K562 (cell line): ENCODE results near the gene HRCT1. TPM values are rescaled to one million over a fixed set of nuclear protein-coding genes. Genes with fewer than 3 reads are reported as not detected.

Experiments
- ARNT ChIP-seq, 2 experiments: fragments of 450-650 bp; IDR thresholded peaks; 2 replicates each; pipeline ENCODE4 v1.6.1; 2016; ENCODE audit warnings: mild to moderate bottlenecking in 1 of 2
- BRD9 ChIP-seq: fragments of 450-650 bp; IDR thresholded peaks from 2 replicates; pipeline ENCODE4 v1.6.1; 2018; ENCODE audit warnings: low read depth; ENCODE audit not compliant: partially characterized antibody
- ELF1 ChIP-seq: fragments of 200-800 bp; sonication (Bioruptor generic); IDR thresholded peaks from 2 replicates; pipeline ENCODE4 v1.6.1; 2016; ENCODE audit warnings: missing genetic modification characterization, missing compliant biosample characterization
- FOS ChIP-seq: IDR thresholded peaks from 3 replicates; pipeline ENCODE4 v1.6.1; 2011; ENCODE audit not compliant: insufficient read length; ENCODE audit errors: extremely low read depth
- KDM1A ChIP-seq, 2 experiments: fragments of 450-650 bp; IDR thresholded peaks; 2 replicates each; pipeline ENCODE4 v1.6.1; 2016; ENCODE audit warnings: mild to moderate bottlenecking in 2 of 2
- KLF16 ChIP-seq: IDR thresholded peaks from 2 replicates; pipeline ENCODE4 v1.6.1; 2016; ENCODE audit warnings: antibody characterized with exemption
- NEUROD1 ChIP-seq: fragments of 150-350 bp; IDR thresholded peaks from 2 replicates; pipeline ENCODE4 v1.6.1; 2014; ENCODE audit warnings: borderline replicate concordance, low read length, low read depth; ENCODE audit not compliant: partially characterized antibody
- NRF1 ChIP-seq, 2 experiments: fragments of 450-650 bp; IDR thresholded peaks in 1 of 2; conservative IDR thresholded peaks in 1 of 2; 2 replicates each; pipeline ENCODE4 v1.6.1; 2014; ENCODE audit warnings: mild to moderate bottlenecking in 2 of 2
- TBP ChIP-seq: optimal IDR thresholded peaks from 2 replicates; pipeline ENCODE3; 2011; ENCODE audit warnings: low read depth, low read length, improper control_type of control experiment
- YY1 ChIP-seq, 3 experiments: IDR thresholded peaks; 2 replicates each; pipeline ENCODE4 v1.6.1; 2011; ENCODE audit warnings: low read length in 2 of 3, mild to moderate bottlenecking in 2 of 3, moderate library complexity in 2 of 3, borderline replicate concordance in 1 of 3, control low read depth in 1 of 3, low read depth in 1 of 3; ENCODE audit not compliant: insufficient read depth in 3 of 3, insufficient replicate concordance in 2 of 3, control insufficient read depth in 1 of 3, insufficient read length in 1 of 3; ENCODE audit errors: extremely low read depth in 1 of 3
- ZNF384 ChIP-seq: IDR thresholded peaks from 2 replicates; pipeline ENCODE4 v1.6.1; 2012; ENCODE audit warnings: low read depth, low read length, improper control_type of control experiment
- polyA plus RNA-seq, 8 experiments: library from polyadenylated mRNA; depleted of rRNA in 4 of 8; stranded (reverse) in 5 of 8; unstranded in 3 of 8; fragments of >200 nt; fragmentation: Nextera tagmentation in 2 of 8; fragmentation: Illumina TruSeq in 1 of 8; extraction: Ambion mirVana in 2 of 8; extraction: Trizol in 1 of 8; gene quantifications; 2 replicates each; pipeline versions ENCODE4 v1.2.1 to v1.2.3, GENCODE V29; 2011 to 2014; ENCODE audit warnings: inconsistent platforms in 1 of 8, missing spikeins in 1 of 8
- total RNA-seq, 7 experiments: library from RNA; depleted of rRNA in 6 of 7; stranded (reverse); fragments of >200 nt in 6 of 7; fragmentation: Illumina TruSeq in 2 of 7; extraction: Trizol in 2 of 7; gene quantifications; 2 replicates each; pipeline versions ENCODE4 v1.2.1 to v1.2.3, GENCODE V29; 2011 to 2021; ENCODE audit warnings: low replicate concordance in 1 of 7
- TF ChIP-seq, protein P1 (sequence below): sonication (generic); formaldehyde crosslinking; IDR thresholded peaks from 2 replicates; pipeline ENCODE4 v1.8.0; 2022; ENCODE audit warnings: missing genetic modification reagents, mild to moderate bottlenecking, borderline replicate concordance
- TF ChIP-seq, protein P2 (sequence below), 2 experiments: IDR thresholded peaks; 2 replicates each; pipeline ENCODE4 v1.6.1; 2012; ENCODE audit warnings: improper control_type of control experiment in 2 of 2, low read depth in 2 of 2, low read length in 2 of 2, borderline replicate concordance in 1 of 2

Gene HRCT1
- total and polyA plus RNA-seq, 9 of the 15 experiments (the other 6 are each of a cell fraction or from before 2014, with no cell fraction given), result 0.40 TPM; not detected in 8

DNA sequence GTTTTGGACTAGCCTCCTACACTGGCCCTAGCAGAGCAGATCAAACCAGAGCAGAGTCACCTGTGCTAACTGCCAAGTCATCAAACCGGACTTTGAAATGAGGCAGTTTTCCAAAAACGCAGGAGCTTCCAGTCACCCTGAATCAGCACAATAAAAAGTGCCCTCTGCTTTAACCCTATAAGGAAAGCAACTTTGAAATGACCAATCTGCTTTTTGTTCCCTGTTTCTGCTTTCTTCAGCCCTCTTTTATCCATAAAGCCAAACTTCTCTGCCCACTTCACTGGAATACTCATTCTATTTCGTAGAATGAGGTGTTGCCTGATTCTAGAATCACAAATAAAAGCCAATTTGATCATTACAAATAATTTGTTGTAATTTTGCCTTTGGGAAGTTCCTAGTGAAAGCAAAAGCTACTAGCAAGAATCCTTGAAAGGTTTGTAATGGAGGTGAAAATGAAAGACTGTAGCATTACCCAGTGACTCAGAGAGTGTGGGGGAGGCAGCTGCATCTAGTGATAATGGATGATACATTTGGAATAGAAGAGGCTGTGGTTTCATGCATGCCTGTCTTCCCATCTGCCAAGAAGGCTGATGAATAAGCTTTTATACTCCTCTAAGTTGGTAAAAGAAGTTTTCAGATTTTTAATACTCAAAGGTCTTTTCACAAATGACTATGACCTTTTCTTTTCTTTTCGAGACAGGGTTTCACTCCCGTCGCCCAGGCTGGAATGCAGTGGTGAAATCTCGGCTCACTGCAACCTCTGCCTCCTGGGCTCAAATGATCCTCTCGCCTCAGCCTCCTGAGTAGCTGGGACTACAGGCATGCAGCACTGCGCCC is 18.1 kb downstream of the HRCT1 start (continued):
- TF ChIP-seq, protein P1, sequence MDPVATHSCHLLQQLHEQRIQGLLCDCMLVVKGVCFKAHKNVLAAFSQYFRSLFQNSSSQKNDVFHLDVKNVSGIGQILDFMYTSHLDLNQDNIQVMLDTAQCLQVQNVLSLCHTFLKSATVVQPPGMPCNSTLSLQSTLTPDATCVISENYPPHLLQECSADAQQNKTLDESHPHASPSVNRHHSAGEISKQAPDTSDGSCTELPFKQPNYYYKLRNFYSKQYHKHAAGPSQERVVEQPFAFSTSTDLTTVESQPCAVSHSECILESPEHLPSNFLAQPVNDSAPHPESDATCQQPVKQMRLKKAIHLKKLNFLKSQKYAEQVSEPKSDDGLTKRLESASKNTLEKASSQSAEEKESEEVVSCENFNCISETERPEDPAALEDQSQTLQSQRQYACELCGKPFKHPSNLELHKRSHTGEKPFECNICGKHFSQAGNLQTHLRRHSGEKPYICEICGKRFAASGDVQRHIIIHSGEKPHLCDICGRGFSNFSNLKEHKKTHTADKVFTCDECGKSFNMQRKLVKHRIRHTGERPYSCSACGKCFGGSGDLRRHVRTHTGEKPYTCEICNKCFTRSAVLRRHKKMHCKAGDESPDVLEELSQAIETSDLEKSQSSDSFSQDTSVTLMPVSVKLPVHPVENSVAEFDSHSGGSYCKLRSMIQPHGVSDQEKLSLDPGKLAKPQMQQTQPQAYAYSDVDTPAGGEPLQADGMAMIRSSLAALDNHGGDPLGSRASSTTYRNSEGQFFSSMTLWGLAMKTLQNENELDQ (CRISPR knock-in tag), result no peak
- no peak for TF ChIP-seq ZNF384
- peak in 1 of 3 experiments; percentile 87 for TF ChIP-seq YY1 (IDR thresholded peaks at IDR 0.05; ENCODE audit: borderline replicate concordance in 1 of 3, control insufficient read depth in 1 of 3, extremely low read depth in 1 of 3, insufficient read depth in 3 of 3, insufficient read length in 1 of 3, insufficient replicate concordance in 2 of 3, low read depth in 1 of 3, low read length in 2 of 3)
- 0 out of 2 replicates have a peak, but pooled peaks have one; percentile 20 for TF ChIP-seq ELF1
- TF ChIP-seq ARNT (IDR thresholded peaks at IDR 0.05), result peak in 1 of 2 experiments; percentile 43; a peak in 1 of 4 replicates
- TF ChIP-seq FOS, result peak; percentile 60
- peak; percentile 73 for TF ChIP-seq BRD9
- peak; percentile 81 for TF ChIP-seq KLF16
- peak; percentile 21 for TF ChIP-seq TBP
- 0 out of 4 replicates have a peak, but pooled peaks of 1 of the 2 experiments have one; percentile 6 for TF ChIP-seq NRF1 (conservative IDR thresholded peaks at IDR 0.05 in 1 of 2, IDR thresholded peaks at IDR 0.05 in 1 of 2)
- TF ChIP-seq KDM1A (IDR thresholded peaks at IDR 0.05), result peak; percentile 92 to 94
- TF ChIP-seq NEUROD1, result peak; percentile 78
- TF ChIP-seq, protein P2, sequence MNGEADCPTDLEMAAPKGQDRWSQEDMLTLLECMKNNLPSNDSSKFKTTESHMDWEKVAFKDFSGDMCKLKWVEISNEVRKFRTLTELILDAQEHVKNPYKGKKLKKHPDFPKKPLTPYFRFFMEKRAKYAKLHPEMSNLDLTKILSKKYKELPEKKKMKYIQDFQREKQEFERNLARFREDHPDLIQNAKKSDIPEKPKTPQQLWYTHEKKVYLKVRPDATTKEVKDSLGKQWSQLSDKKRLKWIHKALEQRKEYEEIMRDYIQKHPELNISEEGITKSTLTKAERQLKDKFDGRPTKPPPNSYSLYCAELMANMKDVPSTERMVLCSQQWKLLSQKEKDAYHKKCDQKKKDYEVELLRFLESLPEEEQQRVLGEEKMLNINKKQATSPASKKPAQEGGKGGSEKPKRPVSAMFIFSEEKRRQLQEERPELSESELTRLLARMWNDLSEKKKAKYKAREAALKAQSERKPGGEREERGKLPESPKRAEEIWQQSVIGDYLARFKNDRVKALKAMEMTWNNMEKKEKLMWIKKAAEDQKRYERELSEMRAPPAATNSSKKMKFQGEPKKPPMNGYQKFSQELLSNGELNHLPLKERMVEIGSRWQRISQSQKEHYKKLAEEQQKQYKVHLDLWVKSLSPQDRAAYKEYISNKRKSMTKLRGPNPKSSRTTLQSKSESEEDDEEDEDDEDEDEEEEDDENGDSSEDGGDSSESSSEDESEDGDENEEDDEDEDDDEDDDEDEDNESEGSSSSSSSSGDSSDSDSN (IDR thresholded peaks at IDR 0.05; ENCODE audit: borderline replicate concordance in 1 of 2, low read depth in 2 of 2, low read length in 2 of 2), result no peak
